HG02840 (cell line): ENCODE data around the gene HK1.
"Not testable (repeated sequence)": the region's sequence is repeated elsewhere in the genome, so short reads cannot be mapped to it uniquely, and the experiment has no call there.

Experiments used
- ATAC-seq: cut with Tn5 transposase; IDR thresholded peaks from one replicate; pipeline ENCODE4 v1.9.1; 2021; ENCODE audit warnings: mild to moderate bottlenecking, moderate library complexity, moderate number of reproducible peaks; ENCODE audit not compliant: unreplicated experiment, low FRiP score

The HK1 gene

DNA sequence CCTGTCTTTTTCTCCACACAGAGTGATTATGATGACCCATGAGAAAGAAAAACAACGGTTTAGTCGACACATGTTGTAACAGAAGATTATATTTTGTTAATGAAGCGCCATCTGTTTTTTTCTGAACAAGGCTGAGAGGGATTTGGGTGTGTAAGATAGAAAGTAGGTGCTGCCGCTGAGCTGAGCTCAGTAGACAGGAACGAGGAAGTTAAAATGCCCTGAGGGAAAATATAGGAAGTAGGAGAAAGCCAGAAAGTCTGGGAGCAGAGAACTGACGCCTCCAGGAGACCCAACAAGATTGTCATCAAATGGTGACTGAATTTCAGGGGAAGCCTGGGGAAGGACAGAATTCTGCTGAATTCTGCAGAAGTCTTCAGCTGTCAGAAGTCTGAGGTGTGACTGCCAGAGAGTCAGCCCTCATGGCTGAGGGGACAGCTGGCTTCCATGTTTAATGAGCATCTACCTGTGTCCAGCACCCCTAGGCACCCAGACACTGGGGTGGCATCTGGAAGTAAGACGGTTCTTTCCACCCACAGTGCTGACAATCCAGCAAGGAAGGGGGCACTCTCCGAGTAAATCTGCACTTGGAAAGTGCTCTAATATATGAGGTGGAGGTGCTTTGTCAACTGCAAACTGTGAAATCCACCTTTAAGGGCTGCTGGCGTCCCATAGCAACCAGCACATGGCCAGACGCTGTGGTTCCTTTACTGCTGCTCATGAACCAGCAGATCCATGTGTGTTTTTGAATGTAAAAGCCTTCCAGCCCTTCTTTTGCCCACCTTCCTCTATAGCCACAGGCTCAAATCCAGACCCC is 160.4 kb downstream of the HK1 start:
- no peak for ATAC-seq

DNA sequence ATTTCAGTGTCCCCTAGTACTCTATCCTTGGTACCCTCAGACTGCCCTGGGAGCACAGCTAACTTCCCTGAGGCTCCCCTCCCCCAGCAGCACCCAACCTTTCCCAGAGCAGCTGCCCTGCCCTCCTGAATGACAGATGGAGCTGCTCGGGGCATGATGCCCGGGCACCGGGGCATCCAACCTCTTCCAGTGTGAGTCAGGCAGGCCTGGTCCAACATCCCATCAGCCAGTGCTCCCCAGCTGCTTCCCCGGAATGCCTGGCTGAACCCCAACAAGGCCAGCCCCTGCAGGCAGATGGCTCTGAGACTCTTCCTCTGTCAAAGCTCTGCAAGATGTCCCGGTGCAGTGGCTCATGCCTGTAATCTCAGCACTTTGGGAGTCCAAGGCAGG is 161.0 kb downstream of the HK1 start:
- no peak for ATAC-seq

DNA sequence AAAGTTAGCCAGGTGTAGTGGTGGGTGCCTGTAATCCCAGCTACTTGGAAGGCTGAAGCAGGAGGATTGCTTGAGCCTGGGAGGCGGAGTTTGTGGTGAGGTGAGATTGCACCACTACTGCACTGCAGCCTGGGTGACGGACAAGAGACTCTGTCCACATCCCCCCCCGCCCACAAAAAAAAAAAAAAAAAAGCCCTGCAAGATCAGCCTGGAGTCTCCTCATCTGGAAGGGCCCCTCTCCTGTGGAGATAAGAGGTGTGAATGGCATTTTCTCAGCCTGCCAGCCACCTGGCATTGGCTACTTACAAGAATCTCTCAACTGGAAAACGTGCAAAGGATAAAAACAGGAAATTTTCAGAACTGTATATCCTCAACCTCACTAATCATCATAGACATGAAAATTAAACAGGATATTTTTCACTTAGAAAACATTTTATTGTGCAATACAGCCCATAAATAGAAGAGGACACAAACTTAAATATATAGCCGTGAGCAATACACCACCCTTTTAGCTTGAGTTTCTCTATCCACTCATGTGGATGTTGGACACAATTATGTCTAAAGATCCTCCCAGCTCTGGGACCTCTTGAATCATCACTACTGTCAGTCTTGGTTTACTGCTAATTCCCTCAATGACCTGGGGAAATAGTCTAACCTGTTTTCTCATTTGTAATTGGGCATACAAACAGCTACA is 161.7 kb downstream of the HK1 start:
- ATAC-seq: no peak

DNA sequence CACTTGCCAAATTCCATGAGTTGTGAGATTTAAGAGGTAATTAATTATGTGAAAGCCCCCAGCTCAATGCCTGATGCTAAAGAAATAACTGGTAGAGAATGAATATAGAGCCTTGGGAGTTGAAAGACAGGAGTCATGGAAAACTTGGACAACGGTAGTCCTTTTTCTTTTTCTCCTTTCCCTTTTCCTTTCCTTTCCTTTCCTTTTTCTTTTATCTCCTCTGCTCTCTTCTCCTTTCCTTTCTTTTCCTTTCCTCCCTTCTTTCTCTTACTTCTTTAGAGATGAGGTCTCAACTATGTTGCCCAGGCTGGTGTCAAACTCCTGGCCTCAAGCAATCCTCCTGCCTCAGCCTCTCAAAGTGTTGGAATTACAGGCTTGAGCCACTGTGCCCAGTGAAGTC is 165.1 kb downstream of the HK1 start:
- ATAC-seq: no peak

DNA sequence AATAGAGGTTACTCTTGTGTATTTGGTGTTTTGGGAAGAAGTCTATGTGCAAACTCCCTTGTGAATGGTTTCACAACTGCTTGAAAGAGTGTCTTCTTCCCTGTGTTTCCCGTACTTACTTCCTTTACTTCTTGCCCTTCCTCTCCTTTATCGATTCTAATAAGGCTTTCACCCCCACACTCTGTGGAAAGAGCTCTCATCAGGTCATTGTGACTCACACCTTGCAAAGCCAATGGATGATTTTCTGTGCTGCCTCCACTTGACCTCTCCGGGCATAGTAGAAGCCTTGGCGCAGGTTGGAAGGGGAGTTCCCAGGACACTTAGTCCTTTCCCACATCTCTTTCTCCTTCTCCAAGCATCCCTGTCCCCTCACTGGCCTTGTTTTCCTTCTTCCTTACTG is 166.7 kb downstream of the HK1 start:
- ATAC-seq: no peak

DNA sequence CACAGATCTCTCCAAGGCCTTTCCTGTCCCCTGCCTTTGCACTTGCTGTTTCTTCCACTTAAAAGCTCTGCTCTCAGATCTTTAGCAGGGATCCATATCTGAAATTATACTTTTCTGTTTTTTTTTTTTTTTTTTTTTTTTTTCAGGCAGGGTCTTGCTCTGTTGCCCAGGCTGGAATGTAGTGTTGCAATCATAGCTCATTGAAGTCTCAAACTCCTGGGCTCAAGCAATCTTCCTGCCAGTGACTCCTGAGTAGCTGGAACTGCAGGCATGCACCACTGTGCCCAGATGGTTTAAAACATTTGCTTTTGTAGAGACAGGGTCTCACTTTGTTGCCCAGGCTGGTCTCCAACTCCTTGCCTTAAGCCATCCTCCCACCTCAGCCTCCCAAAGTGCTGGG is 167.9 kb downstream of the HK1 start:
- ATAC-seq: no peak

DNA sequence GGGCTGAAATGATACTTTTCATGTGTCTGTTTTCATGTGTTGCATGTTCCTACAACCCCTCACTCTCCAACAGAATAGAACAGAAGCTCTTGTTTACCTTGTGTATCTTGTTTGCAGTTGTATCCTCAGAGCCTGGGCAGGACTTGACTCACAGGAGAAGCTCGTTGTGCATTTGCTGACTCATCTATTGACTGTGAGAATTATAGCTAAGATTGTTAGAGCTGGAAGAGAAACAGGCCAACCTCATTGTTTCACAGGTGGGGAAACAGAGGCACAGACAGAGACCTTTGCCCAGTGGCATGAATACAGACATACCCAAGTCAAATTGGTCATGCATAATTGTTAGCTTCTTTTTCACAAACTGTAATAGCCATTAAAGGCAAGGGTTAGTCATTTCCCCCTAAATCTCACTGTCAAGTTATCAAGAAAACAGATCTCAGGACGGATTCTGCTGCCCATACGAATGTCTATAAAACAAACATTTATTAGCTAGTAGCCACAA is 168.4 kb downstream of the HK1 start:
- no peak for ATAC-seq

DNA sequence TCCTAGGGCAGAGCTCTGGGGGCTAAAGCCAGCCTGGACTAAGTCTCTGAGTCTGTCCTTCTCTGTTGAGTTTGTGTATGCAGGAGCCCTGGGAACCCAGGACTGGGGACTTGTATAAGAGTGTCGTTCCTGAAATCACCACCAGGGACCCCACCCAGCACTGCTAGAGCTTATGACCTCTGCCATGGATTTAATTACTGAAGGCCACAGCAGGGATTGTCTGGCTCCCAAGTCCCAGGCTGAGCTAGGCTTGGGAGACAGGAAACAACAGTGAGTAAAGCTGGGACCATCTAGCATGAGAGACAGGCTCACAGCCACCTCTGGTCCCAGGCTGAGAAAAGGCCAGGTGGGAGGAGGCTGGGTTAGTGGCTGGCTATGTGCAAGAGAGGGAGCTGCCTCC is 171.5 kb downstream of the HK1 start:
- ATAC-seq: no peak

DNA sequence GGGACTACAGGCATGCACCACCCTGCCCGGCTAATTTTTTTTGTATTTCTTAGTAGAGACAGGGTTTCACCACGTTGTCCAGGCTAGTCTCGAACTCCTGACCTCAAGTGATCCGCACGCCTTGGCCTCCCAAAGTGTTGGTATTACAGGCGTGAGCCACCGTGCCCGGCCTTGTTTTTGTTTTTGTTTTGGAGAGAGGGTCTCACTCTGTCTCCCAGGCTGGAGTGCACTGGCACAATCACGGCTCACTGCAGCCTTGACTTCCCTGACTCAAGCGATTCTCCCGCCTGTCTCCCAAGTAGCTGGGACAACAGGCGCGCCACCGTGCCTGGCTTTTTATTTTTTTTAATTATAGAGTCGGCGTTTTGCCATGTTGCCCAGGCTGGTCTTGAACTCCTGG is 172.1 kb downstream of the HK1 start:
- not testable (repeated sequence) for ATAC-seq

DNA sequence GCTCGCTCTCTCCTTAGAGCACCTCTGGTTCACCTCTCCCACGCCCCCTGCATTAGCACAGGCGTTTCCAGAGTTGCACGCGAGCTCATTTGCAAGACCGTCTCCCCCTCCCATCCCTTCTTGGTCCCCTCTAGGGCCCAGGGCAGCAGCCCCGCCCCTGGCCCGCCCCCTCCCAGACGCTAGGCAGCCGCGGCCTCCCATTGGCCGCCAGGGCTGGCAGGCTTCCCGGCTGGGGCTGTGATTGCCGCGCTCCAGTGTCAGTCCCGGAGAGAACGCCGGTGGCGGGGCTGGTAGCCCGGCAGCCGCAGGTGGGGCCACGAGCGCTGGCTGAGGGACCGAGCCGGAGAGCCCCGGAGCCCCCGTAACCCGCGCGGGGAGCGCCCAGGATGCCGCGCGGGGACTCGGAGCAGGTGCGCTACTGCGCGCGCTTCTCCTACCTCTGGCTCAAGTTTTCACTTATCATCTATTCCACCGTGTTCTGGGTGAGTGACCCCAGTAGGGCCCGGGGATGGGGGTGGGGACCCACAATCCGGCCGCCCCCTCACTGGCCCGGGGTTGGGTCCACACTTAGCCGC is 173.0 kb downstream of the HK1 start, which contains the start of gene TSPAN15:
Gene TSPAN15 (plus strand): TSS at position 257 of the 575 bp plus-strand sequence. CDS start 130 bp downstream, at position 387.
- peak; percentile 56 for ATAC-seq
